Gastrocnemius medialis (tissue), 4 donors: ENCODE data around the gene CAMTA1. TPM values are rescaled to one million over a fixed set of nuclear protein-coding genes. Genes with fewer than 3 reads are reported as not detected.

Experiments used
- ATAC-seq, 2 donors: fragments of 150-250 bp; one replicate each; pipeline ENCODE4 v1.9.1; 2016
- DNase-seq, 2 donors: peaks; one replicate each; pipeline ENCODE4 v3.0.0-alpha.2; 2019
- H3K27ac ChIP-seq, 4 donors: fragments of 200-600 bp; sonication (generic); 1 replicate in 1 of 4; 2 replicates in 3 of 4; pipeline ENCODE4 v1.5.1; 2016 to 2018; ENCODE audit warnings: mild to moderate bottlenecking in 2 of 4, moderate library complexity in 1 of 4
- H3K27me3 ChIP-seq, 3 donors: fragments of 200-600 bp; sonication (generic) in 2 of 3; 1 replicate in 1 of 3; 2 replicates in 2 of 3; pipeline versions ENCODE4 v1.5.1 to v1.6.0; 2016 to 2019; ENCODE audit warnings: mild to moderate bottlenecking in 1 of 3, moderate library complexity in 1 of 3
- H3K36me3 ChIP-seq, 2 donors: fragments of 200-600 bp; sonication (generic) in 1 of 2; one replicate each; pipeline ENCODE4 v1.5.1; 2017 to 2018
- H3K4me1 ChIP-seq, 2 donors: fragments of 200-600 bp; sonication (generic) in 1 of 2; one replicate each; pipeline ENCODE4 v1.5.1; 2016 to 2017; ENCODE audit warnings: mild to moderate bottlenecking in 2 of 2
- H3K4me3 ChIP-seq, 4 donors: fragments of 200-600 bp; sonication (generic) in 3 of 4; 1 replicate in 1 of 4; 2 replicates in 3 of 4; pipeline ENCODE4 v1.5.1; 2016 to 2019; ENCODE audit warnings: mild to moderate bottlenecking in 2 of 4
- H3K9me3 ChIP-seq, 3 donors: fragments of 200-600 bp; sonication (generic) in 2 of 3; 1 replicate in 1 of 3; 2 replicates in 2 of 3; pipeline ENCODE4 v1.5.1; 2016 to 2019
- POLR2A ChIP-seq, 2 donors: fragments of 450-650 bp; IDR thresholded peaks; one replicate each; pipeline ENCODE4 v1.6.1; 2017; ENCODE audit warnings: antibody characterized with exemption in 2 of 2, mild to moderate bottlenecking in 2 of 2, moderate library complexity in 2 of 2
- in situ Hi-C, 4 donors: fragments of 200-750 bp; cut with MboI; loops; one replicate each; pipeline versions ENCODE4 v1.15.0 to v1.8.0; 2017; ENCODE audit warnings: low sequenced_read_pairs in 4 of 4
- intact Hi-C: fragments of 100-400 bp; cut with DNase I; formaldehyde crosslinking; loops from one replicate; pipeline ENCODE4 v1.15.1; 2023; ENCODE audit warnings: low total_unique reads
- total RNA-seq, 4 donors: library from RNA; depleted of rRNA; stranded (reverse); fragments of >200 nt; gene quantifications; one replicate each; pipeline versions ENCODE4 v1.1.0 to v1.2.3, GENCODE V29; 2016
- TF ChIP-seq, protein P1 (sequence below), 5 experiments: fragments of 450-650 bp in 3 of 5; fragments of 200-600 bp in 2 of 5; sonication (generic) in 2 of 5; IDR thresholded peaks in 4 of 5; conservative IDR thresholded peaks in 1 of 5; 1 replicate in 4 of 5; 2 replicates in 1 of 5; pipeline ENCODE4 v1.5.1; 2016 to 2019; ENCODE audit warnings: antibody characterized with exemption in 5 of 5, mild to moderate bottlenecking in 3 of 5, moderate library complexity in 3 of 5

Gene CAMTA1
- total RNA-seq, 4 donors from 2014 or later, result 60.5 to 113 (median 70.4) TPM

DNA sequence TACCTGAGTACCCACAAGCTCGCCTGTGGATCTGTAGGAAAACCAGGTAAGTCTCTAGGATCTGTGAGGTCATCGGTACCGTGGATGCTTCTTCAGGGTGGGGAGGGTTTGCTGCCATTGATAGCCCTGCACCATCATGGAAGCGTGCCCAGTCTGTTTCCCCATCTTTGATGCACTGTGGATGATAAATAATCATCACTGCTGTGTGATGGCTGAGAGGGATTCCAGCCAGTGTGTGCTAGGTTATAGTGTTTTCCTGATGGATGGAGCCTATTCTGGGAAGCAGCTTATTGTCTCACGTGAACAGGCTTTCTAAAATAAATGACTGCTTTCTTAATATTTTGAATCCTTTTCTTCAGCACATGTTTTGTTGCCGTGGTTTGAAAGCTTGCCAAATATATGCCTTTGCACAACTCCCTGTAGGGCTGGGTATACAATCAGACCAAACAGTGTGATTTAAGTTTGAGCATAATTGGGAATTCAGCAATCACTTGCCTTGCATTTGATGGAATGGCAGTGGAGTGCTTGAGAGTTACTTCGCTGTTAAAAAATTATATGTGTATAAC is 113.8 kb downstream of the CAMTA1 start:
- Histone ChIP-seq H3K9me3 (no peaks in the 10 kb centered on the region), H3K27me3 (no peaks in the 10 kb centered on the region), H3K4me3 (no peak overlapping the region), H3K36me3 (no peaks in the 10 kb centered on the region), H3K27ac (no peak overlapping the region), H3K4me1 (no peaks in the 10 kb centered on the region)
- no peak for ATAC-seq
- in situ Hi-C loops (loop anchor here in 3 of 4 donors (10.0 to 25.0 kb wide), 3 partner anchors 94 to 738 kb away; no protein-coding TSS in a partner anchor), intact Hi-C loops (no loop called here)
- DNase-seq, result no peak
- TF ChIP-seq POLR2A (IDR thresholded peaks at IDR 0.05), result no peak
- TF ChIP-seq, protein P1, sequence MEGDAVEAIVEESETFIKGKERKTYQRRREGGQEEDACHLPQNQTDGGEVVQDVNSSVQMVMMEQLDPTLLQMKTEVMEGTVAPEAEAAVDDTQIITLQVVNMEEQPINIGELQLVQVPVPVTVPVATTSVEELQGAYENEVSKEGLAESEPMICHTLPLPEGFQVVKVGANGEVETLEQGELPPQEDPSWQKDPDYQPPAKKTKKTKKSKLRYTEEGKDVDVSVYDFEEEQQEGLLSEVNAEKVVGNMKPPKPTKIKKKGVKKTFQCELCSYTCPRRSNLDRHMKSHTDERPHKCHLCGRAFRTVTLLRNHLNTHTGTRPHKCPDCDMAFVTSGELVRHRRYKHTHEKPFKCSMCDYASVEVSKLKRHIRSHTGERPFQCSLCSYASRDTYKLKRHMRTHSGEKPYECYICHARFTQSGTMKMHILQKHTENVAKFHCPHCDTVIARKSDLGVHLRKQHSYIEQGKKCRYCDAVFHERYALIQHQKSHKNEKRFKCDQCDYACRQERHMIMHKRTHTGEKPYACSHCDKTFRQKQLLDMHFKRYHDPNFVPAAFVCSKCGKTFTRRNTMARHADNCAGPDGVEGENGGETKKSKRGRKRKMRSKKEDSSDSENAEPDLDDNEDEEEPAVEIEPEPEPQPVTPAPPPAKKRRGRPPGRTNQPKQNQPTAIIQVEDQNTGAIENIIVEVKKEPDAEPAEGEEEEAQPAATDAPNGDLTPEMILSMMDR (IDR thresholded peaks at IDR 0.05 in 4 of 5, conservative IDR thresholded peaks at IDR 0.05 in 1 of 5), result no peak

DNA sequence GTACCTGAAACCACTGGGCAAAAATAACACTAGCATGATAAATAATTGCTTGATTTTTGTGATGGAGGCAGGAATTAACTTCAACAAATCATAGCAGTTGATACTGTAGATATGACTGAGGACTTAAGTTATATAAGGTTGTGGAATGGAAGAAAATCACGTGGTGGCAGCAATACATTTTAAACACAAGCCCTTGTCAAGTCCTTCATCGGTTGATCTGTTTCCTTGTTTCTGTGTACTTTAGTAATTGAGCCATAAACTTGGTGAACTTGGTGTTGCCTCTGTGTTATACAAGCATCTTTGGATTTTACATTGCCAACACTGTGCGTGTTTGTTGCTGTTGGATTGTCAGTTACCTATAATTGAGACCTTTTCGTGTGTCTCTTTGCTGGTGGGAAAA is 114.4 kb downstream of the CAMTA1 start:
- TF ChIP-seq, protein P1 (IDR thresholded peaks at IDR 0.05 in 4 of 5, conservative IDR thresholded peaks at IDR 0.05 in 1 of 5), result no peak
- no peak for TF ChIP-seq POLR2A (IDR thresholded peaks at IDR 0.05)
- Histone ChIP-seq H3K4me3 (no peak overlapping the region), H3K4me1 (no peaks in the 10 kb centered on the region), H3K27ac (no peak overlapping the region), H3K36me3 (no peaks in the 10 kb centered on the region), H3K27me3 (no peaks in the 10 kb centered on the region), H3K9me3 (no peaks in the 10 kb centered on the region)
- intact Hi-C loops (no loop called here), in situ Hi-C loops (loop anchor here in 3 of 4 donors (10.0 to 25.0 kb wide), 3 partner anchors 95 to 738 kb away; no protein-coding TSS in a partner anchor)
- DNase-seq (no peak), ATAC-seq (no peak)

DNA sequence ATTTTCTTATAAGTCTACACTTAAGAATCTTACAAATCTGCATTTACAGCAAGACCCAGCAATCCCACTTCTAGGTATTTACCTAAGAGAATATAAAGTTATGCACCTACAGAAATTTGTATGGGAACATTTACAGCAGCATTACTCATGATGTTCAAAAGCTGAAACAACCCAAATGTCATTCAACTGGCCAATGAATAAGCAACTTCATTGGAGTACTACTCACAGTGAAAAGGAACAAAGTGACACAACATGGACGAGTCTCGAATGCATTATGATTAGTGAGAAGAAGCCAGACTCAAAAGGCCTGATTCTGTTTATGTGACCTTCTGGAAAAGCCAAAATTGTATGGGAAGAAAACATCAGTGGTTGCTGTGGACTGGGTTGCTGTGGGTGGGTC is 116.9 kb downstream of the CAMTA1 start:
- no peak overlapping the region for H3K27ac ChIP-seq
- peaks cover 0 to 5% of the 10 kb centered on the region in 2 donors for H3K4me1 ChIP-seq
- in situ Hi-C loops, result no loop called here
- no peaks in the 10 kb centered on the region for H3K27me3 ChIP-seq
- no peak overlapping the region for H3K4me3 ChIP-seq
- DNase-seq, result no peak
- TF ChIP-seq POLR2A (IDR thresholded peaks at IDR 0.05), result no peak
- TF ChIP-seq, protein P1 (IDR thresholded peaks at IDR 0.05 in 4 of 5, conservative IDR thresholded peaks at IDR 0.05 in 1 of 5), result no peak
- no peak for ATAC-seq
- intact Hi-C loops, result no loop called here
- H3K36me3 ChIP-seq, result no peaks in the 10 kb centered on the region
- H3K9me3 ChIP-seq, result no peaks in the 10 kb centered on the region

DNA sequence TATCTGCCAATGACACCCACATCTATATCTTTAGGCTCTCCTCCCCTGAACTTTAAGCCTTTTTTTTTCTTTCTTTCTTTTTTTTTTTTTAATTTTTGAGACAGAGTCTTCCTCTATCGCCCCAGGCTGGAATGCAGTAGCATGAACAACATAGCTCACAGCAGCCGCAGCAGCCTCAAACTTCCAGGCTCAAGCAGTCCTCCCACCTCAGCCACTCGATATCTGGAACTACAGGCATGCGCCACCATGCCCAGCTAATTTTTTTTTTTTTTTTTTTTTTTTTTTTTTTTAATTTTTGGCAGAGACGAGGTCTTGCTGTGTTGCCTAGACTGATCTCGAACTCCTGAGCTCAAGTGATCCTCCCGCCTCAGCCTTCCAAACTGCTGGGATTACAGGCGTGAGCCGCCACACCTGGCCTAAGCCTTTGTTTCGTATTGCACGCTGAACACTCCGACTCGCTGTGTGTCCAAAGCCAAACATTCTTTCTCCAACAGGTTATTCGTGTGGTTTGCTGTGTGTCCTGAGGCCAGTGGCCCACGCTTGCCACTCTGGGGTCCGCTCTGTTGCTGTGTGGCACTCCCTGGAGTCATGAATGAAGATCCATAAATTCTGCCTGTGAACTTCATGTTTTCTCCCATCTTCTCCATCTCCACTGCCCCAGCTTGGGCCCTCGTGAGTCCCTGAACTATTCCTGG is 119.4 kb downstream of the CAMTA1 start:
- Histone ChIP-seq H3K9me3 (no peaks in the 10 kb centered on the region), H3K4me3 (no peak overlapping the region), H3K36me3 (no peaks in the 10 kb centered on the region), H3K27me3 (peaks cover 0 to 7% (median 0%) of the 10 kb centered on the region in 3 donors), H3K4me1 (peaks cover 0 to 5% of the 10 kb centered on the region in 2 donors), H3K27ac (no peak overlapping the region)
- DNase-seq (no peak), ATAC-seq (no peak)
- intact Hi-C loops (no loop called here), in situ Hi-C loops (no loop called here)
- TF ChIP-seq, protein P1 (IDR thresholded peaks at IDR 0.05 in 4 of 5, conservative IDR thresholded peaks at IDR 0.05 in 1 of 5), result no peak
- no peak for TF ChIP-seq POLR2A (IDR thresholded peaks at IDR 0.05)
